Mucosa of stomach (tissue), 1 donor: Measurements from ENCODE around the gene HOXC13.

Experiments used
- H3K27me3 ChIP-seq: one replicate; pipeline ENCODE4 v1.7.0; 2013; ENCODE audit warnings: mild to moderate bottlenecking, low read length; ENCODE audit not compliant: control insufficient read depth, insufficient read depth
- H3K36me3 ChIP-seq: one replicate; pipeline ENCODE4 v1.7.0; 2013; ENCODE audit warnings: low read length; ENCODE audit not compliant: control insufficient read depth, insufficient read depth
- H3K4me1 ChIP-seq: one replicate; pipeline ENCODE4 v1.7.0; 2013; ENCODE audit warnings: mild to moderate bottlenecking, low read length; ENCODE audit not compliant: control insufficient read depth, insufficient read depth
- H3K4me3 ChIP-seq: one replicate; pipeline ENCODE4 v1.7.0; 2013; ENCODE audit warnings: low read length
- H3K9ac ChIP-seq: one replicate; pipeline ENCODE4 v1.7.0; 2013; ENCODE audit warnings: mild to moderate bottlenecking, low read length, moderate library complexity
- H3K9me3 ChIP-seq: one replicate; pipeline ENCODE4 v1.7.0; 2013; ENCODE audit warnings: mild to moderate bottlenecking, low read length, moderate library complexity; ENCODE audit not compliant: control insufficient read depth
- donor health status: Pancreatic carcinoma.

HOXC13 gene, protein sequence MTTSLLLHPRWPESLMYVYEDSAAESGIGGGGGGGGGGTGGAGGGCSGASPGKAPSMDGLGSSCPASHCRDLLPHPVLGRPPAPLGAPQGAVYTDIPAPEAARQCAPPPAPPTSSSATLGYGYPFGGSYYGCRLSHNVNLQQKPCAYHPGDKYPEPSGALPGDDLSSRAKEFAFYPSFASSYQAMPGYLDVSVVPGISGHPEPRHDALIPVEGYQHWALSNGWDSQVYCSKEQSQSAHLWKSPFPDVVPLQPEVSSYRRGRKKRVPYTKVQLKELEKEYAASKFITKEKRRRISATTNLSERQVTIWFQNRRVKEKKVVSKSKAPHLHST

DNA sequence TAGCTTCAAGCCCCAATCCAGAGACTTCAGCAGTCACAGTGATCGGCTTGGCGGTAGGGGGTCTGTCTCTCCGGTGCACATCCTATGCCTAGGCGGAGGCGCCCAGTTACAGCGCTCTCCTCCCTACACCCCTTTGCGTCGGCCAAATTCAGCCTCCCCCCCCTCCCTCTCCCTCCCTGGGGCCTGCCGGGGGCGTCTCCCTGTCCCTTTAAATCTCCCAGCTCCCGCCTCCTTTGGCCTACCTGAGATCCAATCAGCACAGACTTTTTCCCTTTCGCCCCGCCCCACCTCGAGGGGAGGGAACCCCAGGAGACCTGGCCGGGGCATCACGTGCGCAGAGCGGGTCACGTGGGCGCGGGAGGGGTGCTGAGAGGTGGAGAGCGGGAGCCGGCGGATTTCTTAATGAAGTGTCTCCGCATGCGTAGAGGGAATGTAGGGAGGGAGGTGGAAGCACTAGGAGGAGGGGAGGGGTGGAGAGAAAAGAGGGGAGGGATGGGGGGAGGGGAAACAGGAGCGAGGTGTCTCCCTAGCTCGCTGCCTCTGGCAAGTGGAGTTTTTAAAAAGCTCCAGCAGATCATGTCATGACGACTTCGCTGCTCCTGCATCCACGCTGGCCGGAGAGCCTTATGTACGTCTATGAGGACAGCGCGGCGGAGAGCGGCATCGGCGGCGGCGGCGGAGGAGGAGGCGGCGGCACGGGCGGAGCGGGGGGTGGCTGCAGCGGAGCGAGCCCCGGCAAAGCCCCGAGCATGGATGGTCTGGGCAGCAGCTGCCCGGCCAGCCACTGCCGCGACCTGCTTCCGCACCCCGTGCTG is at the start of gene HOXC13:
HOXC13 (plus strand) TSS at position 506 of the 815 bp plus-strand sequence; CDS start at position 582, 76 bp downstream.
- Histone ChIP-seq H3K36me3 (no peaks in the 10 kb centered on the region), H3K27me3 (peaks cover 96% of the 10 kb centered on the region), H3K9ac (no peak within 1 kb of the TSS), H3K4me1 (peaks cover 6% of the 10 kb centered on the region), H3K9me3 (no peaks in the 10 kb centered on the region), H3K4me3 (no peak within 1 kb of the TSS)

DNA sequence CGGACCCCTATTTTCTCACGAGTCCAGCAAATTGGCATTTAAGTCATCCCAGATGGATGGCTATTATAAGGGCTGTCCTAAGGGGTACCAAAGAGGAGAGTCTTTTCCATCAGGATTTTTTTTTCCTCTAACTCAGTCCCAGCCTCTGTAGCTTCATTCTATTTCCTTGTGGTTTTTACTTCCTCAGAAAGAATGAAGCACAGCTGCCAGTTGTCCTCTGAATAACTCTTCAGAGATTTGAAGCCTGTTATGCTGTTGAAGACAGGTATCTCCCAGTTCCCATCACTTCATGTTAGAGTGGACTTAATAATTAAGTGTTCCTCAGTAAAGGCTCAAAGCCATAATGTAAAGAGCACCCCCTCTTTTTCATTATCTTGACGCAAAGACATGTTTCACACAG is 48.5 kb upstream of the HOXC13 start:
- Histone ChIP-seq H3K4me3 (no peak overlapping the region), H3K36me3 (no peaks in the 10 kb centered on the region), H3K4me1 (no peaks in the 10 kb centered on the region), H3K9ac (no peak overlapping the region), H3K9me3 (no peaks in the 10 kb centered on the region), H3K27me3 (peaks cover 22% of the 10 kb centered on the region)

DNA sequence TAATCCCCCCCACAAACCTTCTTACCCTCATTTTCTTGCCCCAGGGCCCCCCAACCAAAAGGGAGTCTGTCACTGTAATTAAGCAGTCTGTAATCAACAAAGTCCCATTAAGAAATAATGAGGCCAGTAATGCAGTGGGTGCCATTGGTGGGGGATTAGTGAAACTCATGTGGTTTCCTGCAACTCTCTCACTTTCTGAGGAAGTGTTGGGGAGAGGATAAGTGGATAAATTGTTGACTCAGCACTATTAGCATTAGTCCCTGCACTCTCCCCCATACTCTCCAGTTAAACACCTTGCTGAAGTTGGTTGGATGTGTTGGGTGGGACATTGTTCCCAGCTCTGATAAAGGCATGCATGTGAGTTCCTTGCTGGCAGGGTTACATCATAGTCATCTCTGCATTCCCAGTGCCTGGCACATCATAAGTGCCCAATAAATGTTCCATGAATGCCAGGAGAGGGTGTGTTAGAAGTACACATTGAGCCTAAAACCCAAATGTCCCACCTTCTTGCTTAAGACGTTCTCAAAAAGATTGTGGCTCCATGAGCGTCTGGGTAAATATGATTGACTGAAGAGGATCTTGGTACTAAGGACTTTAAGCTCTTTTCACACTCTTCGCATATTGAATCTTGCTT is 45.8 kb upstream of the HOXC13 start:
- no peaks in the 10 kb centered on the region for H3K4me1 ChIP-seq
- peaks cover 33% of the 10 kb centered on the region for H3K27me3 ChIP-seq
- H3K9me3 ChIP-seq = no peaks in the 10 kb centered on the region
- H3K4me3 ChIP-seq = no peak overlapping the region
- H3K36me3 ChIP-seq = no peaks in the 10 kb centered on the region
- no peak overlapping the region for H3K9ac ChIP-seq

DNA sequence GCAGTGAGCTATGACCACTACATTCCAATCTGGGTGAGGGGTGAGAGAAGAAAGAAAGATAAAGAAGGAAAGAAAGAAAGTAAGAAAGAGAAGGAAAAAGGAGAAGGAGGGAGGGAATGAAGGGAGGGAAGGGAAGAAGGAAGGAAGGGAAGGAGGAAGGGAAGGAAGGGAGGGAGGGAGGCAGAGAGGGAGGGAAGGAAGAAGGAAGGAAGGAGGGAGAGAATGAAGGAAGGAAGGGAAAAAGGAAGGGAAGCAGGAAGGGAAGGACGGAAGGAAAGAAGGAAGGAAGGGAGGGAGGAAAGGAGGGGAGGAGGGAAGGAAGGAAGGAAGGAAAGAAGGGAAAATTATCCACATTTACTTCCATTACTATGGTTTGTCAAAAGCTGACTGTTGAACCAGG is 39.4 kb upstream of the HOXC13 start:
- Histone ChIP-seq H3K4me1 (no peaks in the 10 kb centered on the region), H3K9ac (no peak overlapping the region), H3K4me3 (no peak overlapping the region), H3K36me3 (no peaks in the 10 kb centered on the region), H3K9me3 (no peaks in the 10 kb centered on the region), H3K27me3 (peaks cover 28% of the 10 kb centered on the region)

DNA sequence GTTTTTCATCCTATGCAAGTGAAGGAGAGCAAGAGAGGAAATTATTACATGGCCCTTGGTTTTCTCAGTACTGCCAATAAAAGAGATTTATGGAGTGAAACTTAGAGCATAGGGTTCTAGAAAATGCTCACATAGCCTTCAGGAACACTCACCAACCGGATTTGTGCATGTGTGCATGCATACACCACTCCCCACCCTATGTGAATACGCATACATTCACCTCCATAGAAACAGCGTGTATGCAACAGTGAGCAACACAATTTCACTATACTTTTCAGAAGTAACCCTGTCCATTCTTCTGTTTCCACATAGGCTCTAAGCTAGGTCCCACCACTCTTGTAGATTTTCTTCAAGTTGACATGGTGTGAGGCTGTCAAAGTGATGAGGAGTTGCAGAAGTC is 31.5 kb upstream of the HOXC13 start:
- Histone ChIP-seq H3K4me1 (no peaks in the 10 kb centered on the region), H3K9ac (no peak overlapping the region), H3K9me3 (no peaks in the 10 kb centered on the region), H3K27me3 (peaks cover 35% of the 10 kb centered on the region), H3K4me3 (no peak overlapping the region), H3K36me3 (no peaks in the 10 kb centered on the region)

DNA sequence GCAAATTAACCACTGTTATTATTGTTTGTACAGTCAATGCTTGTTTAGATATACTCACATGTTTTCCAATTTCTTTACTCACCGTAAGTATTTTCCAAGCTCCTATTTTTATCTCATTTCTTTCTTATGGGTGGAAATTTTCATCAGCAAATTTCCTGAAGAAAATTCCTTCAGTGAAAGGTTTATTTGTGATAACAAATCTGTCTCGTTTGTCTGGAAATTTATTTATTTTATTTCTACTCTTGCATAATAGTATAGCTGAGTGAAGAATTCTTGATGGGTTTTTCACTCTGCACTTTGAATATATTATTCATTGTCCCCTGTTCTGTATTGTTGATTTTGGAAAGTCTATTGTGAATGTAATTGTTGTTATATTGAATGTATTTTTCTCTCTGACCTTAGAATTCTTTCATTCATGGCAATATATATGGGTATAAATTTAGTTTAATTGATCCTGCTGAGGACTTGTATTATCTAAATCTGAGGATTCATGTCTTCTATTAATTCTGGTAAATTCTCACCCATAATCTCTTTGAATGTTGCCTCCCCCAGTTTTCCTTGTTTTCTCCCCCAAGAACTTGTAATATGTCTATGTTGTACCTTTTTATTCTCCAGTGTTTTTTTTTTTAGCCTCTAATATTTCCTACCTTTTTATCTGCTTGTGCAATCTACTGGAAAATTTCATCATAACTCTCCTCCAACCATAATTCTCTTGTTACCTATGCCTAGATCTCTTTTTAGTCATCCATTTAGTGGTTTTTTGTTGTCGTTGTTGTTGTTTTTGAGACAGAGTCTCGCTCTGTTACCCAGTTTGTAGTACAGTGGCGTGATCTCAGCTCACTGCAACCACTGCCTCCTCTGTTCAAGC is 21.6 kb upstream of the HOXC13 start:
- no peaks in the 10 kb centered on the region for H3K9me3 ChIP-seq
- no peak overlapping the region for H3K4me3 ChIP-seq
- H3K9ac ChIP-seq = no peak overlapping the region
- peaks cover 5% of the 10 kb centered on the region for H3K4me1 ChIP-seq
- H3K36me3 ChIP-seq = no peaks in the 10 kb centered on the region
- peaks cover 46% of the 10 kb centered on the region for H3K27me3 ChIP-seq

DNA sequence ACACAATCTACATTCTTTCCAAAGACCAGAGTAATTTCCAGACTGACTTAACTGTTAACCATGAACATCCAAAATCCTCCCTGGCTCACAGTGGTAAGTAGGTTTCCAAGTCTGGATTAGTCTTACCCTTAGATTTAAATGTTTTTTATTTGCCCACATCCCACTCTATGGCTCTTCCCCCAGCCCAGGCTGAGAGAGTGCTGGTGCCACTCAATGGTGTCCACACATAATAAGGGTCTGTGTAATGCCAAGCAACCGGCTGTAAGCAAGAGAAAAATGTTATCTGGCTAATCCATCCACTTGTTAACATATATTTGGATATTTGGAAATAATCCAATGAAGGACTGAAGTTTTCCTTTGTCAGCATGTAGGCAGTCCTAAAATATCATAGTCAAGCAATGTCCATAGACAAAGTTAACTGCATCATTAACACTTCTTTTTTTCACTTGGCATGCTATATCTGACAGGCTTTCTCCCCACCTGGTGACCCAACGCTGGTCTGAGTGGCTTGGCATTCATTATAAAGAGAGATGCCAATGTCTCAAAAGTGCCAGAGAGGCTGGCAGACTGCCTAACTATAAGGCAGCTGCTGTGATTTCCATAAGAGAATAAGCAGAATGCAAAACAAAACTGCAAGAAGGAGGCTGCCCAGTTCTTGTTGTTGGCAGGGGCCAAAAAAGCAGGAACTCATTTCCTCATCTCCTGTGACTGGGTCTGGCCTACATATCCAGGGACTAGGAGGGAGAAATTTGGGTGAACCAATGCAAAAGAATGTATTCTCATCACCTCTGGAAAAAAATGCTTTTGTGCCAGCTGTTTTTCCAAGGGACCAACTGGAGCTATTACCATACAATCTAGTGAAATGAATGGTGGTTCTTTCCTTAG is 13.9 kb upstream of the HOXC13 start:
- no peak overlapping the region for H3K9ac ChIP-seq
- peaks cover 5% of the 10 kb centered on the region for H3K4me1 ChIP-seq
- H3K27me3 ChIP-seq = peaks cover 89% of the 10 kb centered on the region
- H3K9me3 ChIP-seq = no peaks in the 10 kb centered on the region
- no peaks in the 10 kb centered on the region for H3K36me3 ChIP-seq
- no peak overlapping the region for H3K4me3 ChIP-seq

DNA sequence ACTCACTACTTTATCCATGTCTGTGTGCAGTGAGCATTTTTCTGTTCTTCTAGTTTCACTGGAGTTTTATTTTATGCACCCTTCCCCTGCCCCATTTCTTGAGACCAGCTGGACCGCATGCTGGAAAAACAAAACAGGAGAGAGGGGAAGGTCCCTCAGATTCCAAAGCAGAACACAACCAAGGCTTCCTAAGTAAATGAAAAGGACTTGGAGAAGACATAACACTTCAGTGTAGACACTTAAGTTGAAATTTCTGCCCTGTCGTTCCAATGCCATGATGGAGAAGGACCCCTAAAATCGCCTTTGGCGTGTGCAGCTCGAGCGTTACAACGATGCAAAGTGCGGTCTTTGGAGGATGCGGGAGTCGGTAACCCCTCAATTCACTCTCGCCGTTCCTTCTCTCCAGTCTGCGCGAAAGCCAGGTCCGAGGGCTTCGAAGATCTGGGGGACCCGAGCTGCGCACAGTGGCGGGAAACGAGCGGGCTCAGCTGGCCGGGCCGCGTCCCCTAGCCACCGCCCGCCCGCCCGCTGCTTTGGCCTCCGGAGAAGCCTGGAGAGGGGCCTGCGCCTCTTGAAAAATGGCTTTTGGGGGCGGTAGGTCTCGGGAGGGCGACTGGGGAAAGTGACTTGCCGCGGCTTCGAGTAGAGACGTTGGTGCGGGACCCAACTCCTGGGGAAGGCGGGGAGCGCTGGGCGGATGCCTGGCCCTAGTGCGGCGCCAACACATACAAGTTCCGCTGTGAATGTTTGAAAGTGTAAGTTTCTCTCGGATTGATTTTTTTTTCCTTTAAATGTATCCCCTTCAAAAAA is 11.2 kb upstream of the HOXC13 start:
- Histone ChIP-seq H3K27me3 (peaks cover 98% of the 10 kb centered on the region), H3K9me3 (no peaks in the 10 kb centered on the region), H3K4me1 (no peaks in the 10 kb centered on the region), H3K9ac (no peak overlapping the region), H3K4me3 (no peak overlapping the region), H3K36me3 (no peaks in the 10 kb centered on the region)

DNA sequence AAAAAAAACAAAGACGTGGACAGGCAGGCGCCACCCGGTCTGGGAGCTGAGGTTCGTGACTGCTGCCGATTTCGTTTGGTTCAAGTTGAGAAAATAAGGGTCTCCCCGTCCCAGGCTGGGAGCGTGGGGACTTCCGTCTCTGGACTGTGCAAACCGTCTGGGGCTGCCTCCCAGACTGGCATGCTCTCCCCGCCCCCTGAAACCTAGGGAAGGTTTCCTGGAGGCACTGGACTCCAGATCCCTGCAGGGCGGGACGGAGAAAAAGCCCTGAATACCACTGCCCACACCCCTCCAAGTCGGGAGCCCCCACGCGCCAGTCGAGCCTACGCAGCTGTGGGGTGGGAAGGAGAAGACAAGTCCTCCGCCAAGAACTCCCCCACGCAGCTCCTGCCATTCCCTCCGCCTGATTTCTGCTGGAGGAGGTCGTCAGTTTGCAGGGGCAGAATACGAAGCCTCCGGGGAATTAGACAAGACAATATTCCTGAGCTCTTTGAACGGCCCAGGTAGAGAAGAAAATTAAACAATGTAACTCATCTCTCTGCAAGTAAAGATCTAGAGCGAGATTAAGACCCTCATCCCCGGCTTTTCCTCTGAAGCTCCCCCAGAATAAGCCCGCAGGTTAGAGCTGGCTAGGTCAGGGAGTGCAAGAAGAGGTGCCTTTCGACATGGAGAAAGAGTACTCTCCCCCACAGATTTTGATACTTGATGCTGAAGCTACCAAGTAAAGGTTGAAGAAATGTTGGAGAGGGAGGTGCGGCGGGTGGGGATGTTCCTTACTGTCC is 10.4 kb upstream of the HOXC13 start:
- no peak overlapping the region for H3K4me3 ChIP-seq
- H3K4me1 ChIP-seq = no peaks in the 10 kb centered on the region
- H3K36me3 ChIP-seq = no peaks in the 10 kb centered on the region
- H3K9me3 ChIP-seq = no peaks in the 10 kb centered on the region
- H3K9ac ChIP-seq = no peak overlapping the region
- H3K27me3 ChIP-seq = peaks cover 98% of the 10 kb centered on the region

DNA sequence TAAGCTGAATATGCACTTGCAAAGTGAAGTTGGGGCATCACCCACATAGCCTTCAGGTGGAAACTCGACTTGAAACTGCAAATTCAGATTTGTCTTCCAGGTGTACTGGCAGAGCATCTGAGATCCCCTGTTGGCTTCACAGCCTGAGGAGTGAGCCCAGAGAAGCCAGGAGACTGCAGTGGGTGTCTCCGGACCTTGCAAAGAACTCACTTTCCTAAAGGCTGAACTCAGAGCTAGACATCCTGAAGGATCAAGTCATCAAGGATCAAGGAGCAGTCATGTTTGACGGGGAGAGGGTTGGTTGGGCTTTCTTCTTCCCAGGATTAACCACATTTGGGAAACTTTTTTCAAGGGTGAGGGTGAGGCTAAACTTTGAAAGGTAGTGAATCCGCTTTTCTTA is 9.1 kb upstream of the HOXC13 start:
- Histone ChIP-seq H3K4me3 (no peak overlapping the region), H3K9ac (no peak overlapping the region), H3K27me3 (peaks cover 98% of the 10 kb centered on the region), H3K9me3 (no peaks in the 10 kb centered on the region), H3K36me3 (no peaks in the 10 kb centered on the region), H3K4me1 (no peaks in the 10 kb centered on the region)
